Nucleus accumbens (tissue), 56 donors: ENCODE measurements around the gene DNAJC4.

Source experiments
- DNase-seq, 56 donors: peaks; one replicate each; lab custom pipeline; 2025; lab: John Stamatoyannopoulos, UW

DNAJC4 gene

DNA sequence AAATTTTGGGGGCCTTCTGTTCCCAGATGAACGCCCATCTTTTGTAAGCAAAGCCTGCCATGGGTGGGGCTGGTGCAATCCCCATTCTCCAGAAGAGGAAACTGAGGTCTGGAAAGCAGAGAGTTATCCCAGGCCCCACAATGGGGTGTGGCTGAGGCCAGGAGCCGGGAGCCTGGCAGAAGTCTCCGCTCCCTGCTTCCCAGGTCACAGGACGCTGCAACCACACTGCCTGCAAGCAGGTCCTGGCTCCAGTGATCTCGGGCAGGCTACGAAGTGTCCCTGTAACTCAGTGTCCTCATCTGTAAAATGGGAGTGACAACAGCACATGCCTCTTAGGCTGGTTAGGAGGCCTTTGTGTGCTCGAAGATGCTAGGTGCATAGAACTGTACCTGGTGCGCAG, 22.7 kb downstream of the DNAJC4 start:
- DNase-seq = no peak

DNA sequence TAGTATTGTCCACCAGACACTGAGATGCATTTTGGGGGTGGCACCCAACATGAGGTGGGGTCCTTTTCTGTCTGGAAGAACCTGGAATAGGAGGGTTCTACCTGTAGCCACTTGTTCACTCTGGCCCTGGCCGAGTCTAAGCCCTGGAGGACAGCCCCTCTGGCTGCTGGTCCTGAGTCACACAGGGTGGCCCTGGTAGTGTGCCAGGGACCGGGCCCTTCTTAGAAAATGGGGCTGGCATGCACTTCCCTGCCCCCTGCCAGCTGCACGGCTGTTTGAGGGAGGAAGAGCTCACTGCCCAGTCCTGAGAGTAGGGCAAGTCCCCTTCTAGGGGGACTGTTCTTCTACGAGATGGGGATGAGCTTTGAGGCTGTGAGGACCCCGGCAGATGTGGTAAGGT, 23.1 kb downstream of the DNAJC4 start:
- peak in 32 of 56 donors; percentile 10 to 76 (median 38) for DNase-seq

DNA sequence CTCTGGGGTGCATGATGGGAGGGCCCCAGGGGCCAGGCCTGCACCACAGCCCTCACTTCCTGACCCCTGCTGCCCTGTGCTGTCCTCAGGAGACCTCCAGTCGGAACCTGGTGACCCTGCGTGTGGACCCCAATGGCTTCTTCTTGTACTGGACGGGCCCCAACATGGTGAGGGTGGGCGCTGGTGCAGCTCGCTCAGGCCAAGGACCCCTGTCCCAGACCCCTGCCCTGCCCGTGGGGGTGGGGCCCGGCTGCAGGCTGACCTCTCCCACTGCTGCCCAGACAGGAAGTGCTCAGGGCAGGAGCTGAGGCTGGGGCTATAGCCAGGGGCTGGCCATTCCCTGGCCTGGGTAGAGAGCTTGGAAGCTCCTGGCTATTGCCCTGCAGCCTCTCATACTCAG, 24.0 kb downstream of the DNAJC4 start:
- no peak for DNase-seq

DNA sequence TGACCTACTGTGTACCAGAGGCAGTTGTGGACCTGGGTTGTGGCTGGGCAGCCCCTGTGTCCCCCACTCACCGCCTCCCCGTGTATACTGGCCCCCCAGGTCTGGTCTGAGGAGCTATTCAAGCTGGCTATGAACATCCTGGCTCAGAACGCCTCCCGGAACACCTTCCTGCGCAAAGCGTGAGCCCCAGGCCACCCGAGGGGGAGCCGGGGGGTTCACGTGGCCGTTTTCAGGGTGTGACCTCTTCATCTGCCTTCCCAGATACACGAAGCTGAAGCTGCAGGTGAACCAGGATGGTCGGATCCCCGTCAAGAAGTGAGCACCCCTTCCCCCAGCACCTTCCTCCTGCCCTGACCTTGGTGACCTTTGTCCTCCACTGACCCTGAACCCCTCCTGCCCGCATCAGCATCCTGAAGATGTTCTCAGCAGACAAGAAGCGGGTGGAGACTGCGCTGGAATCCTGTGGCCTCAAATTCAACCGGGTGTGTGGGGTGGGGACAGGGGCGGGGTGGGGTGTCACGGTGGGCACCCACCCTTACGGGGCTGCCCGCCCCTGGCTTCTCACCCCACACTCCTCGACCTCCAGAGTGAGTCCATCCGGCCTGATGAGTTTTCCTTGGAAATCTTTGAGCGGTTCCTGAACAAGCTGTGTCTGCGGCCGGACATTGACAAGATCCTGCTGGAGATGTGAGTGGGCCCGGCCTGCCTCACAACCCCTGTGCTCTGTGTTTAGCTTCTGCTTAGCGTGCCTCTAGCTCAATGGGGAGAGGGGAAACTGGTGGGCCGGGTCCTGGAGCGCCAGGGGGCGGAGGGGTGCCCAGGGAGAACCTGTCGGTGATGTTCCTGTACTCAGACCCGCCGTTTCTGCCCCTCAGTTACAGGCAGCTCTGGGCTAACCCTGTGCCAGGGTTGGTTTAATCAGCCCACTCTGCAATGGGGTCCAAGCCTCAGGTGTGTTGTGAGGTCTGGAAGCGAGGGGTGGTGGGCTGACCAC, 25.1 kb downstream of the DNAJC4 start:
- DNase-seq = no peak

DNA sequence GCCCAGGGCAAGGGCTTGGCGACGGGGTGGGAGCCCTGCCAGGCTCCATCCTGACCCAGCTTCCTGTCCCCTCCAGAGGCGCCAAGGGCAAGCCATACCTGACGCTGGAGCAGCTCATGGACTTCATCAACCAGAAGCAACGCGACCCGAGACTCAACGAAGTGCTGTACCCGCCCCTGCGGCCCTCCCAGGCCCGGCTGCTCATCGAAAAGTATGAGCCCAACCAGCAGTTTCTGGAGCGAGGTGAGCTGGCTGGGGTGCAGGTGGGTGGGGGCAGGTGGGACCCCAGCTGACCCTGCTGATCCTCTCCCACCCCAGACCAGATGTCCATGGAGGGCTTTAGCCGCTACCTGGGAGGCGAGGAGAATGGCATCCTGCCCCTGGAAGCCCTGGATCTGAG, 26.0 kb downstream of the DNAJC4 start:
- DNase-seq = no peak

DNA sequence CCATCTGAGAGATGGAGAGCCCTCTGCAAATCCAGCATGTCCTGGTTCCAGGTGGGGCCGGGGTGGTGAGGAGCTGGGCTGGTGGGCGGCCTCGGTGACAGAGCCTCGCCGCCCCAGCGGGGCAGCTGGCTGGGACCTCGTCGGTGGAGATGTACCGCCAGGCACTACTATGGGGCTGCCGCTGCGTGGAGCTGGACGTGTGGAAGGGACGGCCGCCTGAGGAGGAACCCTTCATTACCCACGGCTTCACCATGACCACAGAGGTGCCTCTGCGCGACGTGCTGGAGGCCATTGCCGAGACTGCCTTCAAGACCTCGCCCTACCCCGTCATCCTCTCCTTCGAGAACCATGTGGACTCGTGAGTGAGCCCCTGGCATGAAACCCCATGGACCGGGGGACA, 28.0 kb downstream of the DNAJC4 start:
- DNase-seq = no peak

DNA sequence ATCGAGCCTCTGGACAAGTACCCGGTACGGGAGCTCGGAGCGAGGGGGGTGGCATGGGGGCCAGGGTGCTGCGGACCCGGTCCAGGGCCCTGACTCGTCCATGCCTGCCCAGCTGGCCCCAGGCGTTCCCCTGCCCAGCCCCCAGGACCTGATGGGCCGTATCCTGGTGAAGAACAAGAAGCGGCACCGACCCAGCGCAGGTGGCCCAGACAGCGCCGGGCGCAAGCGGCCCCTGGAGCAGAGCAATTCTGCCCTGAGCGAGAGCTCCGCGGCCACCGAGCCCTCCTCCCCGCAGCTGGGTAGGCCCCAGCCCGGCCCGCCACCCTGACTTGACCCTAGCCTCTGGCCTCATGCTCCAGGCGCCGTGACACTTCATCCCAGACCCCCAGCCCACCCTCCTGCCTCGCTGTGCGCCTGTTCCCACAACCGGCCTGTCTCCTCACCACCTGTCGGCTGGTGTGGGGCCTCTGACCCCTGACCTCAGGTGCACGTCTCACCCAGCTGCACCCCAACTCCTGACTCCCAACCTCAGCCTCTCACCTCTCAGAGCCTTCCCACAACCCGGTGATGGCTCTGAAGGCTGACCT, 28.7 kb downstream of the DNAJC4 start:
- no peak for DNase-seq

DNA sequence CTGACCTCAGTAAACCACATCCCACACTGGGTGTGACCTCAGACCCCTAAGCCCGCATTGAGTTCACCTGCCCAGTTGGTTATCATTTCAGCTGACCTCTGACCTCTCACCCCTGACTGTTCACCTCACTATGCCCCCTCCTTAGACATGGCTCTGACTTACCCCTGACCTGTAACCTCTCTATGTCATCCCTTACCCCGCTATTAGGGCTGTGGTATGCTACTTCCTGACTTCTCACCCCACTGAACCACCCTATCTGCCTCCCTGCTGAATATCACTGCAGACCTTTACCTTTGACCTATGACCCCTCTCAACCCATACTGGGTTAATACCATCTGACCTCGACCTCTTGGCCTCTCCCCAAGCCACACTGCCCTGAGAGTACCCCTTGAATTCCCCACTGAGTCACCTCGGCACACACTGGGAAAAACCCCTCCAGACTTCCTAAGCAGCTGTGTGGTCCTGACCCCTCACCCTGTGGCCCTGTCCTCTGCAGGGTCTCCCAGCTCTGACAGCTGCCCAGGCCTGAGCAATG, 29.3 kb downstream of the DNAJC4 start:
- DNase-seq = no peak

DNA sequence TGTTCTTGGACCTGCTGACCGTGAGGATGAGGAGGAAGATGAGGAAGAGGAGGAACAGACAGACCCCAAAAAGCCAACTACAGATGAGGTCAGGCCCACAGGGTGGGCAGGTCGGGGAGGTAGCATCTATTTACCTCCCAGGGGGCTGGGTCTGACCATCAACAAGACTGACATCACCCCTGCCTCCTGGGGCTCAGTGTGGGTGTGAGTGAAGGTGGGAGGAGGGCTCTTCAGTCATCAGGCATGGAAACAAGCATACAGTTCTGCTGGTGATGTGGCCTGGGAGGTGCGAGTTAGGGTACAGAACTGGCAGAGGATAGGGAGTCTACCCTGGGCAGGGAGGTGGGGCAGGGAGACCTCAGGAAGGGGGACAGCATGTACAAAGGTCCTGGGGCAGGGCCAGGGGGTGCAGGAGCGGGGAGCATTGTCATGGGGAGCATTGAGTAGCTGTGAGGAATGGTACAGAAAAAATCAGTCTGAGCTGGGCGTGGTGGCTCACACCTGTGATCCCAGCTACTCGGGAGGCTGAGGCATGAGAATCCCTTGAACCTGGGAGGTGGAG, 29.9 kb downstream of the DNAJC4 start:
- no peak for DNase-seq

DNA sequence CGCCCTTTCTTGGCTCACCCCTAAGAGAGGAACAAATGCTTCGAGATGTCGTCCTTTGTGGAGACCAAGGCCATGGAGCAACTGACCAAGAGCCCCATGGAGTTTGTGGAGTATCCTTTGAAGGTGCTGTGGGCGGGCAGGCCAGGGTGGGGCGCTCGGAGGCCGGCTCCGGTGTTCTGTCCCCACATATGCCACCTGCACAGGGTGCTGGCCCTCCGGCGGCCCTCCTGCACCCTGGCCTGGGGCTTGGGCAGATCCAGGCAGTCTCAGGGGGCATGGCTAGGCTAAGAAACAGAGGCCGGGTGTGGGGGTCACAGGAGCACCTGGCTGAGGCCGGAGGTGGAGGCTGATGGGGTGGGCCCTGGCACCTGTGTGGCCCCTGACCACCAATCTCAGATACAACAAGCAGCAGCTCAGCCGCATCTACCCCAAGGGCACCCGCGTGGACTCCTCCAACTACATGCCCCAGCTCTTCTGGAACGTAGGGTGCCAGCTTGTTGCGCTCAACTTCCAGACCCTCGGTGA, 31.3 kb downstream of the DNAJC4 start:
- no peak for DNase-seq

DNA sequence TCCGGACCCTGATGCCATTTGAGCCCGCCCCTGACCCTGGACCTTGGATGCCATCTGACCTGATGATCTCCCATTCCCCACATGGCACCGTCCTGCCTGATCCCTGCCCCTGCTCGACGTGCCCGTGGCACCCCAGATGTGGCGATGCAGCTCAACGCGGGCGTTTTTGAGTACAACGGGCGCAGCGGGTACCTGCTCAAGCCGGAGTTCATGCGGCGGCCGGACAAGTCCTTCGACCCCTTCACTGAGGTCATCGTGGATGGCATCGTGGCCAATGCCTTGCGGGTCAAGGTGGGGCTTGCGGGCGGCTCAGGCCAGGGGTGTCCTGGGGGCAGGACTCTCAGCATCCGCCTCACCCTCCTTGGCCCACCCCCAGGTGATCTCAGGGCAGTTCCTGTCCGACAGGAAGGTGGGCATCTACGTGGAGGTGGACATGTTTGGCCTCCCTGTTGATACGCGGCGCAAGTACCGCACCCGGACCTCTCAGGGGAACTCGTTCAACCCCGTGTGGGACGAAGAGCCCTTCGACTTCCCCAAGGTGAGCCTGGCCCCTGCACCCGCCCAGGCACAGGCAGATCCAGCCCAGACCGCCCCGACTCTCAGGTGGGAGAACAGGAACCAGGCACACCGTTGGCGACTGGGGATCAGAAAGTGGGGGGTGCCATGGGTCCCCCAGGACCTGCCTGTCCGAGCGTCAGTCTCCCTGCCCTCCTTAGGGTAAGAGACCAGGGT, 32.1 kb downstream of the DNAJC4 start:
- DNase-seq = no peak

DNA sequence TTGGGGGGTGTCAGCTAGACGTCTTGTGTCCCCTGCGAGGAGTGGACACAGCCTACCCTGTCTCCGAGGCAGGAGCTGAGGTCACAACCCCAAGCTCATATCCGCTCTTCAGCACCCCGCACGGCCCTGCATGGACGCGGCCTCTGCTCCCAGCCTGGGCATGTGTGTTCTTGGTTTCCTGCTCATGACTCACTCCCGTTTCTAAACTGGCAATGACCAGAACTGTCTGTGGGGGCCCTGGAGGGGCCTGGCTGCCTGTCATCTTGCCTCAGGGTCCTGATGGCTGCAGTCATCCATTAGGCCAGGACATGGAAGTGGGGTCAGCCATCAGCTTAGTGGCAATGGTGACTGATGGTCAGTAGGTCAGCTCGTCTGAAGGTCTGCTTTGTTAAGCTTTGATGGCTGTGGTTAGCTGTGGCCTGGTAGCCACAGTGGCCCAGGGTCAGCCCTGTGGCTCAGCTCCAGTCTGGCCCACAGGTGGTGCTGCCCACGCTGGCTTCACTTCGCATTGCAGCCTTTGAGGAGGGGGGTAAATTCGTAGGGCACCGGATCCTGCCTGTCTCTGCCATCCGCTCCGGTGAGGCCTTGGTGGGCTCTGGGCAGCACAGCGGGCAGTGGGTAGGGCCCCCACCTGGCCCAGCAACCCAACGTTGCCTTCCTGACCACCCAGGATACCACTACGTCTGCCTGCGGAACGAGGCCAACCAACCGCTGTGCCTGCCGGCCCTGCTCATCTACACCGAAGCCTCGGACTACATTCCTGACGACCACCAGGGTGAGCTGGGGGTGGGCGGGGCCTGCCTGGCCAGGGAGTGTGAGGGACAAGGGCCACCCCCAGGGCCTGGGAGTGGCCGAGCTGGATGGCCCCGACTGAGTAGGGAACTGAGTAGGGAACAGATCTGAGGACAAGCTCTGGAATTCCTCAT, 32.9 kb downstream of the DNAJC4 start:
- DNase-seq = no peak

DNA sequence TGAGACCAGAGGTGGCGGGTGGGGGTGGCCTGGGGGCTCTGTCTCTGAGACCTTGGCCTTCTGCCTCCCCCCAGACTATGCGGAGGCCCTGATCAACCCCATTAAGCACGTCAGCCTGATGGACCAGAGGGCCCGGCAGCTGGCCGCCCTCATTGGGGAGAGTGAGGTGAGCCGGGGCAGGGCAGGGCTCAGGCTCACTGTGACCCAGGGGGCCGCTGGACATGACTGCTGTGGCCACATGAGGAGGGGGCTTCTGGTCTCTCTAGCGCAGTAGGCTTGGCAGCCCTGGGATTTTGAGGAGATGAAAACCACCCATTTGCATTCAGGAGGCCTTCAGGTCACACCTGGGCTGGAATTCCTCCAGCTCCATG, 33.6 kb downstream of the DNAJC4 start:
- no peak for DNase-seq

DNA sequence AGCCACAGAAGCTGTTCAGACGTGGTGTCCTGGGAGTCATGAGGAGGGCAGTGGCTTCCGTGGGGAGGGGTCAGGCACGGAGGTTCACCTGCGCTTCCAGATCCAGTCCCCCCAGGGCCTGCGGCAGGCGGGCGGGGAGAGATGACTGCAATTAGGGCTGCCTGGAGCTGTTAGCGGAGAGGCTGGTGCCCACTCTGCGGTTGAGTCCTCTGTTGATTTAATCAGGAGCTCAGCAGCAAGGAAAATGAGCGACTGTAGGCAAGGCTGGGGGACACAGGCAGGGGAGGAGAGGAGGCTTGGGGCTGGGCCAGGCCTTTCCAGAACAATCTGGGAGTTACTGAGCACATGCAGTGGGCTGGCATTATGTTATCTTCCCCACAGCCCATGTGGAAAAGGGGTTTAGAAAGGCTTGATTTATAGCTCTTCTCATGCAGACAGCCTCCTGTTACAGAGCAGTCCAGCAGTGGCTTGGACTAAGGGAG, 34.1 kb downstream of the DNAJC4 start:
- DNase-seq = no peak

DNA sequence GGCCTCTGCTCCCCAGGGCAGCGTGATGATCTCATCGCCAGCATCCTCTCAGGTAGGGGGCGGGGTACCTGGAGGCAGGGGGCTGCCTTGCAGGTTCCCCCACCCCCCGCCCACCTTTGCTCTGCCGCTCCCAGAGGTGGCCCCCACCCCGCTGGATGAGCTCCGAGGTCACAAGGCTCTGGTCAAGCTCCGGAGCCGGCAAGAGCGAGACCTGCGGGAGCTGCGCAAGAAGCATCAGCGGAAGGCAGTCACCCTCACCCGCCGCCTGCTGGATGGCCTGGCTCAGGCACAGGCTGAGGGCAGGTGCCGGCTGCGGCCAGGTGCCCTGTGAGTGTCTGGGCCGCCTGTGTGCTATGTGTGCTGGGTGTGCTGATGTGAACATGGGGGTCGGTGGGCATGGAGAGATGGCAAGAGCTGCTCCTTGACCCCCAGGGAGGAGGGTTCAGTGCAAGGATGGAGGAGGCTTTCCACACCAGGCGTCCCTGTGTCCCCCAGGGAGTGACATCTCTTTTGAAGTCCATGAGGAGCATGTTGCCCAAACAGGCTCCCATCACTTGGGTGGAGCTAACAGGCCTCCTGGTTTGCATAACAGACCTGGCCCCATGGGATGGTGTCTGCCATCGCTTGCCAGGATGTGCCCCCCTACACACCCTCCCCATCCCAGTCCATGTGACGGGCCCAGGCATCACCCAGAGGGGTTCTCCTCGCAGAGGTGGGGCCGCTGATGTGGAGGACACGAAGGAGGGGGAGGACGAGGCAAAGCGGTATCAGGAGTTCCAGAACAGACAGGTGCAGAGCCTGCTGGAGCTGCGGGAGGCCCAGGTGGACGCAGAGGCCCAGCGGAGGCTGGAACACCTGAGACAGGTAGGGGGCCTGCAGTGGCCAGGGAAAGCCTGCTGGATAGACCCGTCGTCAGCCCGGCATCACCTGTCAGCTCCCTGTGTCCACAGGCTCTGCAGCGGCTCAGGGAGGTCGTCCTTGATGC, 35.1 kb downstream of the DNAJC4 start:
- no peak for DNase-seq

DNA sequence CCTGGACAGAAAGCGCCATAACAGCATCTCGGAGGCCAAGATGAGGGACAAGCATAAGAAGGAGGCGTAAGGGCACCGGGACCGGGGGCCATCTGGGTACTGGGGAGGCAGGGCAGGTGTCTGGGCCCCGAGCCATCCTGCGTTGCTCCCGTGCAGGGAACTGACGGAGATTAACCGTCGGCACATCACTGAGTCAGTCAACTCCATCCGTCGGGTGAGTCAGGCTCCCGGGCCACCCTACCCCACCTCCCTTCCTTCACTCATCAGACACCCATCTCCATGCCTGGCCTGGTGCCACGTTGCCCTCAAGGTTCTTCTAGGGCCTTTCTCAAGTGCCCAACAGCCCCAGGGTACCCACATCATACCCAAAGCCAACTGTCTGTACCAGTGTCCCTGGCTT, 36.0 kb downstream of the DNAJC4 start:
- no peak for DNase-seq

DNA sequence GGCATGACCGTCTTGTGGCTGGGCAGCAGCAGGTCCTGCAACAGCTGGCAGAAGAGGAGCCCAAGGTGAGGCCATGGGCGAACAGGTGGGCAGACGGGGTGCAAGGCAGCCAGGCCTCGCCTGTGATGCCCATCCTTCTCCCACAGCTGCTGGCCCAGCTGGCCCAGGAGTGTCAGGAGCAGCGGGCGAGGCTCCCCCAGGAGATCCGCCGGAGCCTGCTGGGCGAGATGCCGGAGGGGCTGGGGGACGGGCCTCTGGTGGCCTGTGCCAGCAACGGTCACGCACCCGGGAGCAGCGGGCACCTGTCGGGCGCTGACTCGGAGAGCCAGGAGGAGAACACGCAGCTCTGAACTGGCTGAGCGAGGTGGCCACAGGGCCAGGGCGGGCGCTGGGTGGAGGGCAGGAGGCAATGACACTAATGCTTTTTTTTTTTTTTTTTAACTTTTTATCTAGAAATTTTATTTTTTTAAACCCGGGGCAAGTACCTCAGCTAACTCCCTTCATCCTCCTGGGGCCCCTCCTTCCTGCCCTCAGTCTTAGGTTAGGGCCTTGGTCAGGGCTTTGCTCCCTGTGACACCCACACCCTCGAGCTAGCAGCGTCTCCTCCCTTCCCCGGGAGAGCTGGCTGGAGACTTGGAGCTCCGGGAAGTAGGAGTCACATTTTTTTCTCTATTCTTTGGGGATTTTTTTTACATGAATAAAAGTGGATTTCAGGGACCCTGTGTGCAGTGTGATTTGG, 37.0 kb downstream of the DNAJC4 start:
- DNase-seq = no peak
